Brain microvascular endothelial cell (primary cell): ENCODE measurements around the gene FGF18.
A peak's percentile ranks its signal among the peaks of the same experiment; 100 is the strongest.

Experiments used
- DNase-seq: peaks from one replicate; pipeline ENCODE4 v3.0.0-alpha.2; 2020
- H3K27ac ChIP-seq: fragments of 250-450 bp; sonication (Bioruptor Pico); 2 replicates; pipeline ENCODE4 v1.5.1; 2020; ENCODE audit warnings: mild to moderate bottlenecking, moderate library complexity
- H3K27me3 ChIP-seq: fragments of 250-450 bp; sonication (Bioruptor Pico); replicated peaks from 2 replicates; pipeline ENCODE4 v1.5.1; 2020; ENCODE audit warnings: mild to moderate bottlenecking
- H3K36me3 ChIP-seq: fragments of 250-450 bp; sonication (Bioruptor Pico); replicated peaks from 2 replicates; pipeline ENCODE4 v1.5.1; 2020; ENCODE audit warnings: mild to moderate bottlenecking
- H3K4me3 ChIP-seq: 2 replicates; pipeline ENCODE4 v1.5.1; 2011; ENCODE audit warnings: low read depth, mild to moderate bottlenecking, control low read depth, low read length, moderate library complexity
- in situ Hi-C: cut with HindIII; loops from 2 replicates; pipeline ENCODE4 v1.10.0; 2017; ENCODE audit warnings: low sequenced_read_pairs, low pct_ligation_motif_present
- TF ChIP-seq, protein P1 (sequence below): IDR thresholded peaks from 2 replicates; pipeline ENCODE4 v1.5.1; 2011; ENCODE audit warnings: low read depth, mild to moderate bottlenecking, moderate library complexity, low read length, control low read depth, inconsistent platforms; ENCODE audit errors: missing control alignments

Gene FGF18

DNA sequence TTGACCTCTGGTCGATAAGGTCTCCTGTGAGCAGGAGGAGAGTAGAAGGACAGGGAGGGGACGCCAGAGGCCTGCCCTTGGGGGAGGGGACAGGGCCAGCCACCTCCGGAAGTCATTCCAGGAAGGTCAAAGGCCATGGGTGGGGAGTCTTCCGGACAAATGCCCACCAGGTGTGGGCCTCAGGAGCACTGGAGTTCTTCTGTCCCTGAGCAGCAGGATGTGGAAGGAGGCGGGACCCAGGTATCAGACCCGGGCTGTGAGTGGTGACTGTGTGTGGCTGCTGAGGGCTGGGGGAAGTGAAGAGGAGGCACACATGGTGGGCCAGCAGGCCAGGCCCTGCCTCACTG is 13.9 kb downstream of the FGF18 start:
- no peak for DNase-seq
- Histone ChIP-seq H3K4me3 (no peak overlapping the region), H3K36me3 (no peaks in the 10 kb centered on the region), H3K27ac (no peak overlapping the region), H3K27me3 (no peaks in the 10 kb centered on the region)
- in situ Hi-C loops, result no loop called here
- TF ChIP-seq, protein P1, sequence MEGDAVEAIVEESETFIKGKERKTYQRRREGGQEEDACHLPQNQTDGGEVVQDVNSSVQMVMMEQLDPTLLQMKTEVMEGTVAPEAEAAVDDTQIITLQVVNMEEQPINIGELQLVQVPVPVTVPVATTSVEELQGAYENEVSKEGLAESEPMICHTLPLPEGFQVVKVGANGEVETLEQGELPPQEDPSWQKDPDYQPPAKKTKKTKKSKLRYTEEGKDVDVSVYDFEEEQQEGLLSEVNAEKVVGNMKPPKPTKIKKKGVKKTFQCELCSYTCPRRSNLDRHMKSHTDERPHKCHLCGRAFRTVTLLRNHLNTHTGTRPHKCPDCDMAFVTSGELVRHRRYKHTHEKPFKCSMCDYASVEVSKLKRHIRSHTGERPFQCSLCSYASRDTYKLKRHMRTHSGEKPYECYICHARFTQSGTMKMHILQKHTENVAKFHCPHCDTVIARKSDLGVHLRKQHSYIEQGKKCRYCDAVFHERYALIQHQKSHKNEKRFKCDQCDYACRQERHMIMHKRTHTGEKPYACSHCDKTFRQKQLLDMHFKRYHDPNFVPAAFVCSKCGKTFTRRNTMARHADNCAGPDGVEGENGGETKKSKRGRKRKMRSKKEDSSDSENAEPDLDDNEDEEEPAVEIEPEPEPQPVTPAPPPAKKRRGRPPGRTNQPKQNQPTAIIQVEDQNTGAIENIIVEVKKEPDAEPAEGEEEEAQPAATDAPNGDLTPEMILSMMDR, result no peak

GRCh38 chr5:171433982-171434676 is 14.7 kb downstream of the FGF18 start:
- Histone ChIP-seq H3K27ac (no peak overlapping the region), H3K4me3 (no peak overlapping the region), H3K36me3 (no peaks in the 10 kb centered on the region), H3K27me3 (no peaks in the 10 kb centered on the region)
- TF ChIP-seq, protein P1, result peak; percentile 17
- in situ Hi-C loops, result no loop called here
- DNase-seq, result no peak

GRCh38 chr5:171434874-171435273 is 15.4 kb downstream of the FGF18 start:
- H3K27me3 ChIP-seq, result no peaks in the 10 kb centered on the region
- in situ Hi-C loops, result no loop called here
- DNase-seq, result no peak
- no peak overlapping the region for H3K4me3 ChIP-seq
- H3K27ac ChIP-seq, result no peak overlapping the region
- no peaks in the 10 kb centered on the region for H3K36me3 ChIP-seq
- TF ChIP-seq, protein P1, result no peak

GRCh38 chr5:171435908-171436307 is 16.5 kb downstream of the FGF18 start:
- Histone ChIP-seq H3K4me3 (no peak overlapping the region), H3K36me3 (no peaks in the 10 kb centered on the region), H3K27me3 (no peaks in the 10 kb centered on the region), H3K27ac (no peak overlapping the region)
- TF ChIP-seq, protein P1, result no peak
- in situ Hi-C loops, result no loop called here
- no peak for DNase-seq

GRCh38 chr5:171436804-171437285 is 17.4 kb downstream of the FGF18 start:
- Histone ChIP-seq H3K27ac (no peak overlapping the region), H3K36me3 (no peaks in the 10 kb centered on the region), H3K27me3 (no peaks in the 10 kb centered on the region), H3K4me3 (no peak overlapping the region)
- TF ChIP-seq, protein P1, result no peak
- no peak for DNase-seq
- in situ Hi-C loops, result no loop called here
